HL-60 (cell line): Measurements from ENCODE around the gene ST3GAL4.

Source experiments
- CTCF ChIP-seq: IDR thresholded peaks from one replicate; pipeline ENCODE4 v1.5.1; 2011; ENCODE audit warnings: low read length, control low read depth, inconsistent platforms; ENCODE audit not compliant: insufficient read depth
- GABPA ChIP-seq: IDR thresholded peaks from 2 replicates; pipeline ENCODE4 v1.6.1; 2012; ENCODE audit warnings: low read depth
- POLR2AphosphoS5 ChIP-seq: IDR thresholded peaks from 2 replicates; pipeline ENCODE4 v1.6.1; 2012; ENCODE audit warnings: low read depth
- REST ChIP-seq: IDR thresholded peaks from 2 replicates; pipeline ENCODE4 v1.6.1; 2012; ENCODE audit warnings: low read depth; ENCODE audit not compliant: insufficient replicate concordance
- SPI1 ChIP-seq: IDR thresholded peaks from 2 replicates; pipeline ENCODE4 v1.6.1; 2012; ENCODE audit warnings: low read depth, mild to moderate bottlenecking, borderline replicate concordance

- no peak for TF ChIP-seq CTCF
- no peak for TF ChIP-seq GABPA
- TF ChIP-seq REST: peak; percentile 40
- TF ChIP-seq POLR2AphosphoS5: peak; percentile 60
- TF ChIP-seq SPI1: peak; percentile 48; the same call in 1 of the 2 replicates
Observed at GRCh38 chr11:126311401-126312291, 43.8 kb upstream of the ST3GAL4 start.
